SK-N-SH treated with all-trans-retinoic acid at 6 μM for 48 hours (cell line): ENCODE measurements around the gene CDHR3.

Source experiments
- BACH2 ChIP-seq: fragments of 250-450 bp; sonication (Bioruptor Pico); IDR thresholded peaks from 2 replicates; pipeline ENCODE4 v1.9.0; 2021; ENCODE audit warnings: mild to moderate bottlenecking, borderline replicate concordance
- ESRRG ChIP-seq: fragments of 250-450 bp; sonication (Bioruptor Pico); IDR thresholded peaks from 2 replicates; pipeline ENCODE4 v1.6.1; 2021; ENCODE audit warnings: mild to moderate bottlenecking
- PATZ1 ChIP-seq: fragments of 250-450 bp; sonication (Bioruptor Pico); IDR thresholded peaks from 2 replicates; pipeline ENCODE4 v1.8.0; 2020; ENCODE audit warnings: mild to moderate bottlenecking, moderate library complexity, borderline replicate concordance
- TOX ChIP-seq: fragments of 250-450 bp; sonication (Bioruptor Pico); IDR thresholded peaks from 2 replicates; pipeline ENCODE4 v1.8.0; 2021; ENCODE audit warnings: mild to moderate bottlenecking, moderate library complexity, borderline replicate concordance
- ZFP30 ChIP-seq: fragments of 450-650 bp; formaldehyde crosslinking; IDR thresholded peaks from 2 replicates; pipeline ENCODE4 v1.5.0; 2022; ENCODE audit warnings: mild to moderate bottlenecking, moderate library complexity

- TF ChIP-seq BACH2 (CRISPR knock-in tag), result no peak
- TF ChIP-seq PATZ1 (CRISPR knock-in tag), result no peak
- no peak for TF ChIP-seq ESRRG
- TF ChIP-seq ZFP30 (CRISPR knock-in tag), result no peak
- no peak for TF ChIP-seq TOX
These were observed 79.1 kb downstream of the CDHR3 start for GRCh38 chr7:106042196-106042611.
